ENCODE measurements around the gene OR8K5.
"Not testable (repeated sequence)": the region's sequence is repeated elsewhere in the genome, so short reads cannot be mapped to it uniquely, and the experiment has no call there.

OR8K5 gene

GRCh38 chr11:56160217-56160616 is at the start of gene OR8K5:
TSS of gene OR8K5 (minus strand) at chr11:56160317. CDS start at chr11:56160317, 0 bp downstream.
- no peak for DNase-seq

GRCh38 chr11:56207790-56208189 is 47.7 kb upstream of the OR8K5 start:
- no peak for DNase-seq

GRCh38 chr11:56197367-56197766 is 37.2 kb upstream of the OR8K5 start:
- DNase-seq, result no peak

GRCh38 chr11:56196705-56197104 is 36.6 kb upstream of the OR8K5 start:
- DNase-seq, result no peak

- DNase-seq, result no peak
These were observed 28.5 kb upstream of the OR8K5 start for GRCh38 chr11:56188602-56189001.

GRCh38 chr11:56183459-56183858 is 23.3 kb upstream of the OR8K5 start:
- DNase-seq, result no peak

- no peak for DNase-seq
These were observed 16.2 kb upstream of the OR8K5 start, which contains the start of gene OR5J2 for GRCh38 chr11:56176318-56176717. TSS of gene OR5J2 (plus strand) at chr11:56176618. CDS start at chr11:56176618, 0 bp downstream.

GRCh38 chr11:56172256-56172830 is 12.2 kb upstream of the OR8K5 start:
- DNase-seq, result no peak

GRCh38 chr11:56163804-56164203 is 3.7 kb upstream of the OR8K5 start:
- DNase-seq, result no peak

- no peak for DNase-seq
These were observed 7.8 kb downstream of the OR8K5 start for GRCh38 chr11:56152333-56152732.

GRCh38 chr11:56151376-56151775 is 8.7 kb downstream of the OR8K5 start:
- no peak for DNase-seq

- not testable (repeated sequence) for DNase-seq
These were observed 16.4 kb downstream of the OR8K5 start for GRCh38 chr11:56143681-56144080.

GRCh38 chr11:56140151-56140661 is 19.9 kb downstream of the OR8K5 start, which contains the start of gene OR8J3:
TSS of gene OR8J3 (minus strand) at chr11:56140201. CDS start at chr11:56137718, 2,483 bp downstream.
- no peak for DNase-seq

- no peak for DNase-seq
These were observed 38.0 kb downstream of the OR8K5 start, which contains the start of gene OR8H3 for GRCh38 chr11:56122073-56122472. TSS of gene OR8H3 (plus strand) at chr11:56122373. CDS start at chr11:56122373, 0 bp downstream.

Measured in 8988T (cell line).